SHP77 (cell line): ENCODE measurements around the gene C6.

Source experiments
- DNase-seq, 2 experiments: peaks; one replicate each; lab custom pipeline; 2025; lab: John Stamatoyannopoulos, UW

C6 gene

DNA sequence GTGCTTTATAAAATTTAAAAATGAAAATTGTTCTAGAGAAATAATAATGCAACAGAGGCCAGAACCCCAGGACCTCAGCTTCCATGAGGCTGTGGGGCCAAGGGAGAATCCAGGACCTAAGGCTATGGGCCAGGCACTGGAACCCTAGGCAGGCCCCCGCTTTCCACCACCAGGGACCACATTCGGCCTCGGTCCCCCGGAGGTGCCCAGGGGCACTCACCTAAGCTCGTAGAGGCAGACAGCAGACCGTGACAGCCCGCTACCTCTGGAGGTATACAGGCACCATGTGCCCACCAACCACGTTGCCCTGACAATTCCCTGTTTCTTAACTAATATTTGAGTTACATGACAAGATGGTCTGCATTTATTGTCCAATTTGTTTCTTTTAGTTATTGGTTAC, 92.7 kb downstream of the C6 start:
- no peak for DNase-seq

- no peak for DNase-seq
Observed at GRCh38 chr5:41118177-41118576, 95.2 kb downstream of the C6 start.

- DNase-seq = no peak
Observed at GRCh38 chr5:41115281-41115680, 98.1 kb downstream of the C6 start.

DNA sequence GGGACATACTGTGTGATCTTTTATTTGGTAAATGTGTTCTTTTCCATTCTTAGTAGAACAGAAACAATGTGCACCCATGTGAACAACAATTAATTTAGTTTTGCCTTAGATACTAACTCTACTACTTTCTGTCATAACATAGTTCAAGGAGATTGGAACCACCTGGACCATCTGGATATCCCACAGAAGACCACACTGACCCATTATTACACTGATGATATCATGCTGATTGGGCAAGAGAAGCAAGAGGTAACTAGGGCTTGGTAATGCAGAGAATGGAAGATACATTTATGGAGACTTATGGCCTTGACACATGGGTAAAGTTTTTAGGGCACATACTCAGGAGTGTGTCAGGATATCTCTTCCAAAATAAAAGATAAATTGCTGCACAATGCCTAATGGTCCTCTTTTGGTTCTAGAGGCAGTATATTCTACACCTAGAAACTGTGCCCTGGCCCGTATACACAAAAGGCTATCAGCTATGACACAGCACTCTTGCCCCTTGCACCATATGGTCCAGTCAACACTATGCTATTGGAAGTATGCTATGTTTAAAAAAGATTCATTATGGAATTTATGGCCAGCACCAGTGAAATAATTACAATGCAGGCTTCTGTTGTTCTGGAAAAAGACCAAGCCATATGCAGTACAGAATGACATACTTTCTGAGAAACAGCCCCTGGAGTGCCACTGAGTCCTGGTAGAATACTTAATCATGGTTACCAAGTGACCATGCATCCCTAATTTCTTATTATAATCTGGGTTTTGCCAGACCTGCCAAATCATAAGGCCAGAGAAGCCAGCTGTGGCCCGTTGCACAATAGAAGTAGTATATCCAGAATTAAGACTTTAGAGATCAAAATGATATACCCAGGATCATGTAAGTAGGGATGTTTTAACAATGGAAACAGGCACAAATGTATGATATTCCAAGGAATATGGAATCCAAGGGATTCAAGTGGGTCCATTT, 100.6 kb downstream of the C6 start:
- no peak for DNase-seq

DNA sequence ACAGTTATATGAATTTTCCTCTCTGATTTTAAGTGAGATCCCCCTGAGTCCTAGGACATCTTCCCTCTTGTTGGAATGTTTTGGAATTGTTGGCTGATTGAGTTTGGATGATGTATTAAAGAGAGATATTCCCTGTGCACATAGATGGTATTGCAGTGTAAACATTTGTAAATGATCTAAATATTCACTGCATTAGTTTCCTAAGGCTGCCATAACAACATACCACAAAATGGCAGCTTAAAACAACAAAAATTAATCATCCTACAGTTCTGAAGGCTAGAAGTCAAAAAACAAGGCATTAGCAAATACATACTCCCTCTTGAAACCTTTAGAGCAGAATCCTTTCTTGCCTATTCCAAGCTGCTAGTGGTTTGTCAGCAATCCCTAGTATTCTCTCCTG, 104.1 kb downstream of the C6 start:
- DNase-seq = no peak

DNA sequence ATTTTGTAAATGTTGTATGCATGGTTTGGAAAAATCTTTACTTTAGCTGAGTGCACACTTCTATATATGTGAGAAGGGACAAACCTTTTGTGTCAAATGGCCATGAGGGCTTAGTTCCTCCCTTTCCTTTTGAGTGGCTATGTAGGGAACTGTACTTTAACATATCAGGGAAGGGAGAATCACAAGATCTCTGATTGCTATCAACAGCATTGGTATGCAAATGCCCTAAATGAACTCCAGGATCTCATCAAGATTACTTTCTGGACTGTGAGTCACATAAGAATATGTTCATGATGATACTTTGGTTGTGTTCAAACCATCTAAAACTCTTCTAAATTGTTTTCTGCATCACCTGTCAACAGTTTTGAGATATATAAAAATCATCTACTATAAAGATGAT, 111.0 kb downstream of the C6 start:
- DNase-seq = no peak

DNA sequence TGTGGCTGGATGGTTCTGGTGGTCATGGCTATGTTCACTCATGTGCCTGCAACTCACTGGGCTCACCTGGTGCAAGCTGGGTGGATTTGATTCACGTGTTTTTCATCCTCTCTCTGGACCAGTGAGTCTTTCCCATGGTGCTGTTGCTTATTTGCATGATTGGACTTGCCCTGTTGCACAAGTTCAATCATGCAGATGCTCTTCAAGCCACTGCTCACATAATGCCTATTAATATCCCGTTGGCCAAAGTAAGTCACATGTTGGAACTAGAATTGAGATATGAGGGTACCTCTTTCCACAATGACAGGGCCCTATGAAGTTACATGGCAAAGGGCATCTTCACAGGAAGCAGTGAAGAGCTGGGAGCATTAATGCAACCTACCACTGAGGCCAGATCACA, 115.7 kb downstream of the C6 start:
- DNase-seq = no peak

DNA sequence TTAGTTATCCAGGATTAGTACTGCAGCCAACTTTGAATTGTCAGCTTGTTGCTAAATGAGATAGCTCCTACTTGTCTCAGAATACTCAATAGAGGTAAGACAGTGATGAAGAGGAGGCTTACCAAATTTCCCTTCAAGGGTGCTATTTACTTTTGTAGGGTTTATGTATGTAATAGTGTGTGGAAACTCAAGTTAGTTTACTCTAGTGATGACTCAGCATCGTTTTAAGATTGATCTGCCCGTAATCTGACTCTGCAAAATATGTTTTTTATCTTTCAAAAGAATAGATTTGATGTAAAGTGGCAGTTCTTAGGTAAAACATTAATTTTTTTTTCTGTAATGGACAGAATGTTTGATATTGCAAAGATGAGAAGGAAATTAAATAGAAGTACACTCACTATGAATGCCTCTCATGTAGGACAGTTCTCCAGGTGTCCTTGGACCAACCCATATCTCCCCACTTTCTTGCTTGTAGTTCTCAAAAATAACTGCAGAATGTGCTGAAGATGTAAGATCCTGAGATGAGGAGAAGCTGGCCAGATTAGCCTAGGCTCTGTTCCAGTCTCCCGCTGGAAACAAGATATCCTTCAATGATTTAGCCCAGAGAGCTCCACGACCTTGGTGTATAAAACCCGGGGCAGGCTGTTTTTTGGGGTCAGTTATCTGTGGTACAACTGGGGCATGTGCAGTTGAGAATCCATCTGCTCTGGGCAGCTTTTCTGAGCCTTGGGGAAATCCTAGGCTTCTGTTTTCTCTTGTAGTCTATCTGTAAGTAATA, 117.8 kb downstream of the C6 start:
- DNase-seq = no peak

GRCh38 chr5:41094871-41095270, 118.5 kb downstream of the C6 start:
- DNase-seq = peak in 1 of 2 experiments; percentile 18

DNA sequence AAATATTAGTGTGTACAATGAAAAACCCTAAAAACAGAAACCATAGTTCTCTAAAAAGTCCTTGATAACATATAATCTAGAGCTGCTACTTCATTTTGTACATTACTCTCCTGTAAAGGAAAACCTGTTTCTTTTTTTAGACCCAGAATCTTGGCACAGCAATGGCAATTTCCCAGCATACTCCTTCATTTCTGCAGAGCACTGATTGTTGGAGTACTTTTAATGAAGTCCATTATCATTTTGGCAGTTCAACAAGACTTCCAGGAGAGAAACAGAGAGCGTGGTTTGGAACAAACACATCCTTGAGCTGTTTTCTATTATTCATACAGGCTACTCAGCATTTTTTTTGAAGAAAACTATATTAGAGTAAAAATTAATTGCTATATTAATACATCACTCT, 119.5 kb downstream of the C6 start:
- DNase-seq = no peak
